ENCODE measurements around the gene RMI1. TPM values are rescaled to one million over a fixed set of nuclear protein-coding genes. Genes with fewer than 3 reads are reported as not detected.
"Not testable (repeated sequence)": the region's sequence is repeated elsewhere in the genome, so short reads cannot be mapped to it uniquely, and the experiment has no call there.

The RMI1 gene
- 10 to 100 TPM; 31.8 to 32.3 TPM for total RNA-seq

- CTCF ChIA-PET, result interaction anchor here (1.1 kb wide), 1 partner anchor 24 kb away, joined by 3 read pairs; a partner anchor contains a TSS
- POLR2A ChIA-PET, result interaction anchor here (0.7 to 3.4 kb wide), 8 partner anchors 10 to 316 kb away, joined by 3 to 15 read pairs (median 4); partner anchors contain the start of gene KIF27
Observed at GRCh38 chr9:83980395-83981125, at the start of gene RMI1. Gene RMI1, plus strand, starts transcription at chr9:83980805. Its CDS starts 20,182 bp downstream, at chr9:84000987.

DNA sequence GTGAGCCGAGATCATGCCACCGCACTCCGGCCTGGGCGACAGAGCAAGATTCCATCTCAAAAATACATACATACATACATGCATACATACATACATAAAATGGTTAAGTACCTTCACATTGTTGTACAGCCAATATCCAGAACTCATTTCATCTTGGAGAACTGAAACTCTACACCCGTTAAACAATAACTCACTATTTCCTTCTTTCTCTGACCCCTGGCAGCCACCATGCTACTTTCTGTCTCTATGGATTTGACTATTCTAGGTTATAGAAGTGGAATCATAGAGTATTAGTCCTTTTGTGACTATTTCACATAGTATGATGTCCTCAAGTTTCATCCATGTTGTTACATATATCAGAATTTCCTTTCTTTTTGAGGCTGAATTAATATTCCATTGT is 49.7 kb upstream of the RMI1 start:
- CTCF ChIA-PET, result no interaction called here
- POLR2A ChIA-PET, result no interaction called here

DNA sequence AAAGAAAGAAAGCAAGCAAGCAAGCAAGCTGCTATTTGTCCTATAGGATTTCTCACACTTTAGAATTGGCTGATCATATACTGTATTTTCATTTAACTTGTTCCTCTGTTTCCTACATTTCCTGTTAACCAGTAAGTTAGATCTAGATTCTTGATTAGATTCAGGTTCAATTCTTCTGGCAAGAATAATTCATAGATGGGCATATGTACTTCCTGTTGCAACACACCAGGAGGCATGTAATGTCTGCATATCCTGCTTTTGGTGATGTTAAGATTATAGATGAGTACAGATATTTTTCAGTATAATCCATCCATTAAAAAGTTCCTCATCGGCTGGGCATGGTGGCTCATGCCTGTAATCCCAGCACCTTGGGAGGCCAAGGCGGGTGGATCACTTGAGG is 48.6 kb upstream of the RMI1 start:
- CTCF ChIA-PET, result no interaction called here
- POLR2A ChIA-PET, result no interaction called here

- ChIA-PET CTCF (interaction anchor here (0.7 to 1.5 kb wide), 2 partner anchors 9 to 240 kb away, joined by 3 to 4 read pairs; no protein-coding TSS in a partner anchor), POLR2A (no interaction called here)
Observed at GRCh38 chr9:83932851-83933250, 47.8 kb upstream of the RMI1 start.

DNA sequence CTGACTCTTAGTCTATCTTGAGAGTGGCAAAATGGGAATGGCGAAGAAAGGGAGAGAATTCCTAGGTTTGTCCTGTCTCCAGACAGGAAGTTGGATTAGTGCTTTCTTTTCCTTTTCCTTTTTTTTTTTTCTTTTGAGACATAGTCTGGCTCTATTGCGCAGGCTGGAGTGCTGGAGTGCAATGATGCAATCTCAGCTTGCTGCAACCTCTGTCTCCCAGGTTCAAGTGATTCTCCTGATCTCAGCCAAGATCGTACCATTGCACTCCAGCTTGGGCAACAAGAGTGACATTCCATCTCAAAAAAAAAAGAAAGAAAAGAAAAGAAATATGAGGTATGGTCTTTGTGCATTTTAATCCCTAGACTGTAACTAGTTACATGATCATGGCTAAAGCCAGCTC is 46.8 kb upstream of the RMI1 start:
- ChIA-PET CTCF (interaction anchor here (0.6 to 1.5 kb wide), 4 partner anchors 239 to 1805 kb away, joined by 3 read pairs; no protein-coding TSS in a partner anchor), POLR2A (no interaction called here)

GRCh38 chr9:83934569-83935275 is 45.9 kb upstream of the RMI1 start:
- ChIA-PET CTCF (interaction anchor here (1.0 to 1.5 kb wide), 2 partner anchors 238 to 283 kb away, joined by 3 read pairs; no protein-coding TSS in a partner anchor), POLR2A (no interaction called here)

DNA sequence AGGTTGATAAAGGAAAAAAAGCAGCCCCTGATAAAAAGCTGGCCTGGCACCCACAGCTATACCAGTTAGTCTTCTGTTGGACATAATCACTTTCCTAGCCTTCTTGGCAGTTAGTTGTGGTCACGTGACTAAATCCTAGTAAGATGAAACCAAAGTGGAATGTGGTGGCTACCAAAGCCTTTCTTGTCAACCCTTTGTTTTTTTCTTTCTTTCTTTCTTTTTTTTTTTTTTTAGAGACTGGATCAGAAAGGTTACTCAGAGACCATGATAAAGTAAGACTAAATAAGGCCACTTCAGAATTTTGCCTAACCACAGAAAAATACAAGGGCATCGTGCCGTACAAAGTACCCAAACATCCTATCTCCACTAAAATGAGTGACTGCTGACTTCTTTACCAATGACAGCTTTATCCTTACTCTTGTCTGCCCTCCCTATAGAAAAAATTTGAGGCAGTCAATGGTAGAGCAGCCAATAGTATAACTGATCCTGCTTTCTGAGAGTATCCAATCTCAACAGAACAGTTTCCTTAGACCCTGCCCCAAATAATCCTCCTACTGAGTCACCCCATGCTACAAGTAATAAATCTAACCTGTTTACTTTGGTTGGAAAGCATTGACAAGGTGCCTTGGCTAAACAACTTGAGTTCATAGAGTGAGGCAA is 45.2 kb upstream of the RMI1 start:
- ChIA-PET POLR2A (no interaction called here), CTCF (no interaction called here)

DNA sequence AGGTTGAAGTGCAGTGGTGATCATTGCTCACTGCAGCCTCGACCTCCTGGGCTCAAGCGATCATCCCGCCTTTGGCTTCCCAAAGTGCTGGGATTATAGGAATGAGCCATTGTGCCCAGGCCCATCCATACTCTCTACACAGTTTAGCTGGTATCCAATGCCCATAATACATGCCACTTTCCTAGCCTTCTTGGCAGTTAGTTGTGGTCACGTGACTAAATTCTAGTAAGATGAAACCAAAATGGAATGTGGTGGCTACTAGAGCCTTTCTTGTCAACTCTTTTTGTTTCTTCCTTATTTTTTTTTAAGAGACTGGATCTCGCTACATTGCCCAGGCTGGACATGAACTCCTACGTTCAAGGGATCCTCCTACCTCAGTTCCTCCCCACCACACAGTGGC is 44.1 kb upstream of the RMI1 start:
- POLR2A ChIA-PET, result no interaction called here
- CTCF ChIA-PET, result interaction anchor here (0.9 to 1.7 kb wide), 4 partner anchors 16 to 325 kb away, joined by 4 to 6 read pairs (median 4); no protein-coding TSS in a partner anchor

DNA sequence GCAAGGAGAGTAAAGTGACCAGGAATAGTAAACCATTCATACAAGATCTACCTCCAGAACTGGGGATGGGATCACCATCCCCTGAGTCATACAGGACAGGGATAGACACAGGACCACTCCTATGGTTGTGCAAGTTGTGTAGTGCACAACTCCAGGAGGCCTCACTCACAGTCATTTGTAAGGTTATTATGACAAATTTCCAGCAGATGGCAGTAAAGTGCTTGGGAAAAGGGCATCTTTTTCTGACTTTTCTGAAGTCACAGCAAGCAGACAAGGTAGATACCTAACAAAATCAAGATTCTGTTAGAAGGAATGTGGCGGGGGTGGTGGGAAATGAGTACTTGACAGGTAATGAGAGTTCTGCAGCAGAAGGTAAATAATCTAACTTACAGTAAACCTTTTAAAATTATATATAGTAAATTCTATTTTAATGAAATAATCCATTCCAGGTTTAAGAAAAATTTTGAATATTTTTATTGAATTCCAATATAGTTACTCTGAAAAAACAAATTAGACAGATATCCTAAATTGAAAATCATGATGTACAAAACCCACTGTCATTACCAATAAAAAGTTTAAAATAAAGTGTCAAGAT is 42.6 kb upstream of the RMI1 start:
- ChIA-PET POLR2A (no interaction called here), CTCF (interaction anchor here (0.8 to 1.7 kb wide), 3 partner anchors 13 to 235 kb away, joined by 4 to 6 read pairs (median 5); no protein-coding TSS in a partner anchor)

- POLR2A ChIA-PET, result no interaction called here
- CTCF ChIA-PET, result interaction anchor here (1.9 kb wide), 1 partner anchor 232 kb away, joined by 5 read pairs; no protein-coding TSS in a partner anchor
Observed at GRCh38 chr9:83940590-83941303, 39.9 kb upstream of the RMI1 start.

GRCh38 chr9:83948096-83948495 is 32.5 kb upstream of the RMI1 start:
- CTCF ChIA-PET, POLR2A ChIA-PET: not testable (repeated sequence)

DNA sequence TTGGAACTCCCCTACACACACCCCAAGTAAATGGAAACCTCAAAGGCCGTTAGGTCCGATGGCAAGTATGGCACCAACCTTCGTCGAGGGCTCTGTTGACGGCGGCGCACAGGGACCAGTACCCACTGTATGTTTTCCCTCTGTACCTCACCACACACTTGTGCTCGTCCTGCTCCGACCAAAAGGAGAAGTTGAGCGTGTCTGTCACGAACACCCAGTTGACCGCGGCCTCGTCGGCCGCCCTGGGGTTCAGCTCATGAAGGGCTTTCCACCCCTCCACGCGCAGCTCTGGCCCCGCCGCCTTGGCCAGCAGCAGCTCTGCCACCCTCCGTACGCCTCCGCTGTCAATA is 24.5 kb upstream of the RMI1 start:
- POLR2A ChIA-PET, result interaction anchor here (1.3 kb wide), 1 partner anchor 25 kb away, joined by 5 read pairs; the partner anchor contains the start of gene RMI1
- CTCF ChIA-PET, result interaction anchor here (1.2 kb wide), 1 partner anchor 24 kb away, joined by 3 read pairs; the partner anchor contains the start of gene HNRNPK

DNA sequence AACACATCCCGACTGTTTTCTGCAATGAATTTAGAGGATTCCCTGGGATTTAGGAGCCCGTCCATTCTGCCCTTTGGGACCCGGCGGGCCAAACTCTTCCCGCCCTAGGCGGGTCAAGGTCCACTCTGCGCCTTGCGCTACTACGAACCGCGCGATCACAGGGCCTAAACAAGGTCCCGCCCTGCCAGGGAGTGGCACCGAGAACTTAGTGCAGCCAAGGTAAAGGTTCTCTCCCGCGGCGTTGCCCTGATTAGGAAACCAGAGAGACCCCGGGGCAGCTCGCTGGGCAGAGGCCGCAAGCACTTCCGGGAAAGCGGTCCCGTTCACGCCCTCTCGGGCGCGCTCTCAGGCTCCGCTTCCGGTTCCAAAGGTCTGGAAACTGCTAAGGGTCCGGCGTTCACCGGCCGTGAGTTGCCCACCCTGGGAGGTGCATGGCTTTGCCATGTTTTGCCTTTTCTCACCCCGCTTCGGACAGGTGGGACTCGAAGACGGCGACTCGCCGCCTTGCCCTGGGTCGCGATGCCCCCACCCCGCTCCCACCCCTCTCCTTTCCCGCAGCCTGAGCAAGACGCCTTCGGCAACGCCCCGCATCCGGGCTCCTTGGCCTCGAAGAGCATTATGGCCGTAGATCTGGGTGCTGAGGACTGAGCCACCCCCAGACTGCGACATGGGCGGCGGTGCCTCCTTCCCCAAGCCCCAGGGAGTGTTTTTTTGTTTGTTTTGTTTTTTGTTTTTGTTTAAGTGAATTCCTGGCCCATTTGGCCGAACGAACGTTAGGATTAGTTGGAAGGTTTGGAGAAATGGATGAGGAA is 24.0 kb upstream of the RMI1 start:
- CTCF ChIA-PET, result interaction anchor here (1.2 kb wide), 1 partner anchor 23 kb away, joined by 3 read pairs; the partner anchor contains the start of gene HNRNPK
- POLR2A ChIA-PET, result interaction anchor here (1.3 kb wide), 1 partner anchor 24 kb away, joined by 5 read pairs; the partner anchor contains the start of gene RMI1

- ChIA-PET CTCF (no interaction called here), POLR2A (no interaction called here)
Observed at GRCh38 chr9:83957248-83957513, 23.4 kb upstream of the RMI1 start.

- ChIA-PET POLR2A (no interaction called here), CTCF (interaction anchor here (0.7 kb wide), 1 partner anchor 1830 kb away, joined by 3 read pairs; no protein-coding TSS in a partner anchor)
Observed at GRCh38 chr9:83959061-83959460, 21.5 kb upstream of the RMI1 start.

DNA sequence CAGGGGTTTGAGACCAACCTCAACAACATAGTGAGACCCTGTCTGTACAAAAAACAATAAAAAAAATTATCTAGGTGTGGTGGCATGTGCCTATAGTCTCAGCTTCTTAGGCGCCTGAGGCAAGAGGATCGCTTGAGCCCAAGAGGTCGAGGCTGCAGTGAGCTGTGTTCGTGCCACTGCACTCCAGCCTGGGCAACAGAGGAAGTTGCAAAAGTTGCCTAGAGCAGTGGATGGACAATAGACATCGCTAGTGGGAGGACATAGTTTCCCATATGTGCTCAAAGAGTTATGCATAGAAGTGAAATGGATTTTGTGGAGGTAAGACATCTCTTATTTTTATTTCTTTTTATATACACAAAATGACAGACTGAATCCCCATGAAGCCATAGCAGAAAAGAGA is 19.6 kb upstream of the RMI1 start:
- POLR2A ChIA-PET, result interaction anchor here (3.3 kb wide), 1 partner anchor 12 kb away, joined by 9 read pairs; no protein-coding TSS in a partner anchor

GRCh38 chr9:83962165-83962564 is 18.4 kb upstream of the RMI1 start:
- ChIA-PET POLR2A (interaction anchor here (3.0 to 3.3 kb wide), 2 partner anchors 11 to 18 kb away, joined by 9 to 12 read pairs; partner anchors contain the start of genes HNRNPK and RMI1), CTCF (interaction anchor here (1.2 kb wide), 1 partner anchor 9 kb away, joined by 3 read pairs; no protein-coding TSS in a partner anchor)

More for the DNA sequence above, 19.6 kb upstream of the RMI1 start:
- CTCF ChIA-PET, result interaction anchor here (1.2 kb wide), 1 partner anchor 10 kb away, joined by 3 read pairs; no protein-coding TSS in a partner anchor

DNA sequence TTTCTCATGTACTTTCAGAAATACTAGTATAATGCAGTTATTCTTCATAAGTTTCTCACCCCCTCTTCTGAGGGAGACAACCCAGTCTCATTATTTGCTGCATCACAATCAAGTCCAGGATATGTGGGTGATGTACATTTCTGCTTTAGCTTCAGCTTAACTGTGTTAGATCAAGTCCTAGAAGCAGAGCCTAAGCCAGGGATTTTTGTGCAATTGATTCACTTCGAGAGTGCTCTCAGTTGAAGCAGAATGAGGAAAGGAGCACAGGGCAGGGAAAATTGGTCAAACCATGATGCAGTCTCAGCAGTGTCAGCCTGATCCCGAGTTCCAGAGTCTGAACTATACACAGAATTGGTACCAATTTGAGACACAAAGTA is 15.6 kb upstream of the RMI1 start:
- POLR2A ChIA-PET, result interaction anchor here (0.7 to 3.0 kb wide), 3 partner anchors 8 to 16 kb away, joined by 3 to 12 read pairs (median 6); partner anchors contain the start of genes HNRNPK and RMI1
- CTCF ChIA-PET, result interaction anchor here (0.8 kb wide), 1 partner anchor 27 kb away, joined by 5 read pairs; no protein-coding TSS in a partner anchor
